D341Med (cell line): ENCODE results near the gene SRP72.

Experiments
- DNase-seq: peaks from one replicate; pipeline ENCODE4 v3.0.0; 2012; ENCODE audit warnings: low spot score

SRP72 gene

GRCh38 chr4:56550642-56551041 is 83.2 kb downstream of the SRP72 start:
- DNase-seq = no peak

- DNase-seq = no peak
Measured at GRCh38 chr4:56551516-56551915, 84.1 kb downstream of the SRP72 start.

DNA sequence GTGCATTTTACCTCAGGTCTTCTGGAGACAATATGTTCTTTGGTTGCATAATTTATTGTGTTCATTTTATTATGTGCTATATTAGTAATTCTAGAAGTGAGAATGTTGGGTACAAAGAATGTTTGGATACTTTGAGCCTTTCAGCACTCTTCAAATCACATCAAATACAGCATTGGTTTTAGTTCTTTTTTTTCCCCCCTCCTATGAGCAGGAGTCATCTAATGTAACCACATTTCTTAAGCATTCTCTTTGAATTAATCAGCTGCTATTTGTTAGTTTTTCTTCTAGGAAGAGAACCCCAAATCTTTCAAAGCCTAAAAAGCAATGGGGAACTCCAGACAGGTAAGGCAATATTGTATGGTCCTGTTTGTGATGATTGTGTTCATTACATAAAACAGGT is 84.9 kb downstream of the SRP72 start:
- DNase-seq = no peak
